Umbilical cord (tissue), 2 donors: ENCODE results near the gene ZNF618. TPM values are rescaled to one million over a fixed set of nuclear protein-coding genes. Genes with fewer than 3 reads are reported as not detected.

Experiments
- DNase-seq: peaks from one replicate; pipeline ENCODE4 v3.0.0-alpha.2; 2015; ENCODE audit warnings: low spot score
- total RNA-seq: library from RNA; depleted of rRNA; stranded (reverse); fragments of >200 nt; gene quantifications from one replicate; pipeline ENCODE4 v1.2.3, GENCODE V29; 2014; ENCODE audit warnings: low replicate concordance; ENCODE audit not compliant: insufficient read depth

The ZNF618 gene
- total RNA-seq, 1 donor from 2014 or later = 12.3 TPM

DNA sequence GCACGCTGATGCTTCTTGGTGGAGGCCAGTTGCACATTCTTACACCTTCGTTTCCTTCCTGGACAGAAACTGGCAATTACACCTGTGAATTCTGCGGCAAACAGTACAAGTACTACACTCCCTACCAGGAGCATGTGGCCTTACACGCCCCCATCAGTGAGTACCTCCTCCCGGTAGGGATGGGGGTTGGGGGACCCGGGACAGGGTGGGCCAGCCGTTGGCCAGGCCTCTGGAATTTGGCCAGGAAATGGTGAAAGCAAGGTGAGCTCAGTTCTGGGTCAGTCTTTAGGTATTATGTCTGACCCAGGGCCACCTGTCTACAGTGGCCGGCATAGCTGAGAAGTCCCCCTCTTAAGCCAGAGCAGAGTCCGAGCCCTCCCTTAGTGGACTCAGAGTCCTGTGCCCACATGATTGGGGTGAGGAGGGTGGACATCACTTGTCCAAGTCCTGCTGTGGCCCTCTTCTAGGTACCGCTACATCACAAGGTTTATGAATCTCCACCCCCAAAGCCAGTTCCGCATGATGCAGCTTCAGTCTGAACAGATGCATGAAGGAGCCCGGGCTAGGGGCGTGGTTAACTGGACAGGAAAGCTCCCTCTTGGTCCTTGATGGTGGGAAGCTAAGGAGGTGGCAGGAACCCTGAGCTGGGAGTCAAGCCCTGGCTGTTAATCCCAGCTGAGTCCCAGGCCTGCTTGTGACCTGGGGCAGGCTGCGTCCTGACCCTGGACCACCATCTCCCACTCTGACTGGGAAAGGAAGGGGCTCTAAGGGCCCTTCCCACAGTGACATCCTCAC lies 140.7 kb downstream of the ZNF618 start:
- no peak for DNase-seq

- no peak for DNase-seq
Measured at GRCh38 chr9:114017741-114018715, 141.9 kb downstream of the ZNF618 start.

DNA sequence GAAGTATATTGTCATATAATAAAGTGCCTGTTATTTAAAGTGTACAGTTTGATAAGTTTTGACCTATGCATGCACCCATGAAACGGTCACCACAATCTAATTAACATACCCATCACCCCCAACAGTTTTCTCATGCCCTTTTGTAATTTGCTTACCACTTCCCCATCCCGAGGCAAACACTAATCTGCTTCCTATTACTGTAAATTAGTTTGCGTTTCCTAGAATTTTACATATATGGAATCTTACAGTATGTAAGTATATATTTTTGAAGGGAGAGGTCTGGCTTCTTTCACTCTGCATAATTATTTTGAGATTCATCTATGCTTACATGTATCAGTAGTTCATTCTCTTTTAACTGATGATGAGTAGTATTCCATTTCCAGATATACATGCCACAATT lies 145.5 kb downstream of the ZNF618 start:
- no peak for DNase-seq

DNA sequence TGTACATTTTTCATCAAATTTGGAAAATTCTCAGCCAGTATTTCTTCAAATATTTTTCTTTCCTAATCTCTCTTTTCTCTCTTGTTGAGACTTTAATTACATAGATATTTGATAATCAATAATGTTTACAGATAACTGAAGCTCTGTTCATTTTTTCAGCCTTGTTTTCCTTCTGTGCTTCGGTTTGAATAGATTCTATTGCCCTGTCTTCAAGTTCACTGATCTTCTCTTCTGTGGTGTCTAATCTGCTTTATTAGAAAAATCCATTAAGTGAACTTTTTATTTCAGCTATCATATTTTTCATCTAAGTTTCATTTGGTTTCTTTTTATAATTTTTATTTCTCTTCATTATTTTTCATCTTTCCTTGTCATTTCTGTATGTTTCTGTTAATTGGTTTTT lies 147.9 kb downstream of the ZNF618 start:
- DNase-seq = no peak

DNA sequence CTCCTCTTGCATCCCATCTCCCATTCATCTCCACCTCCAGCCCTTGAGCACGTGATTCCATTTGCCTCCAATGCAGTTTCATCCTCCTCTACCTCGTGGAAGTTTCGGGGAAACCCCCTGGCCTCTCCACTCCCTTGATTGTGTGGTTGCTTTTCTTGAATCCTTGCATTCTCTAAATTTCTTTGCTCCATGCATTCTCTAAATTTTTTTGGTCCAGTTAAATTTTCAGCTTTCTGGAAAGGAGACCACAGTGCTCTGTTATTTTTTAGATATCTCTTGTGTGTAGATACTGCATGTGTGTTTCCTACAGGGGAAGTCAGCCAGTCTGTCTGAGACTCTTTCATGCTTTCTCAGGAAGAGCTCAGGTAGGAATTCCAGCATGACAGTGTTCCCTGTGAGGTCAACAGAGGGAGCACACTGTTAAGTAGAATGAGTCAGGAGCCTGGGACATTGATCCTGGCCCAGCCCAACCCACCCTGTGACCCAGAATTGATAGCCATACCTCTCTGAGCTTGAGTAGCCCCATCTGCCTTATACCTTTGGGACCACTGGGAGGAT lies 149.2 kb downstream of the ZNF618 start:
- DNase-seq = no peak

GRCh38 chr9:114025760-114026159 lies 149.7 kb downstream of the ZNF618 start:
- no peak for DNase-seq

- DNase-seq = no peak
Measured at GRCh38 chr9:114026335-114026734, 150.2 kb downstream of the ZNF618 start.

- no peak for DNase-seq
Measured at GRCh38 chr9:114027159-114027862, 151.2 kb downstream of the ZNF618 start.

DNA sequence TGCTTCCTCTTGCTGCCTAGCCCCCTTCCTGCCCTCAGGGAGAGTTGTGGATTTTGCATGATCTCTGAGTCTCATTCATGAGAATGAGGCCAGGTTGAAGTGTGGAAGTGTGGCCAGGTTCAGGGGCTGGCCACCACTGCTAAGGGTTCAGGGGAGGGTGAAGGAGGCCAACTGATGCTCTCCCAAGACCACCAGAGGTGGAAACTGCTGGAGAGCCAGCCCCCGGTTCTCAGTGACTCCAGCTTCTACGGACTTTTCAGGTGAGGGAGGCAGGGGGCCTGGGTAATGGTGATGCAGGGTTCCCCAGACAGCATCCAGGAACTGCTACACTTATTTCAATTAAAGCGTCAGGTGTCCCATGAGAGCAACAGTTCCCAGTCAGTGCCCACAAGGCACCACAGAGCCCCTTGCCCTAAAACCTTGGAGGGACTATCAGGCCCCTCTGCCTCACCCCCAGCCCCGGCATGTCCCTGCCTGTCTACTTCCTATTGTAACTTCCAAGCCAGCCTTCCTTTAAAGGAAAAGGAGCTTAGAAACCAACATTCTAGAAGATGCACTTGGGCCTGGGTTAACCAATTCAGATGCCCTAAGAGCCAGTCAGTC lies 151.9 kb downstream of the ZNF618 start:
- no peak for DNase-seq

GRCh38 chr9:114028646-114029045 lies 152.5 kb downstream of the ZNF618 start:
- DNase-seq = no peak

DNA sequence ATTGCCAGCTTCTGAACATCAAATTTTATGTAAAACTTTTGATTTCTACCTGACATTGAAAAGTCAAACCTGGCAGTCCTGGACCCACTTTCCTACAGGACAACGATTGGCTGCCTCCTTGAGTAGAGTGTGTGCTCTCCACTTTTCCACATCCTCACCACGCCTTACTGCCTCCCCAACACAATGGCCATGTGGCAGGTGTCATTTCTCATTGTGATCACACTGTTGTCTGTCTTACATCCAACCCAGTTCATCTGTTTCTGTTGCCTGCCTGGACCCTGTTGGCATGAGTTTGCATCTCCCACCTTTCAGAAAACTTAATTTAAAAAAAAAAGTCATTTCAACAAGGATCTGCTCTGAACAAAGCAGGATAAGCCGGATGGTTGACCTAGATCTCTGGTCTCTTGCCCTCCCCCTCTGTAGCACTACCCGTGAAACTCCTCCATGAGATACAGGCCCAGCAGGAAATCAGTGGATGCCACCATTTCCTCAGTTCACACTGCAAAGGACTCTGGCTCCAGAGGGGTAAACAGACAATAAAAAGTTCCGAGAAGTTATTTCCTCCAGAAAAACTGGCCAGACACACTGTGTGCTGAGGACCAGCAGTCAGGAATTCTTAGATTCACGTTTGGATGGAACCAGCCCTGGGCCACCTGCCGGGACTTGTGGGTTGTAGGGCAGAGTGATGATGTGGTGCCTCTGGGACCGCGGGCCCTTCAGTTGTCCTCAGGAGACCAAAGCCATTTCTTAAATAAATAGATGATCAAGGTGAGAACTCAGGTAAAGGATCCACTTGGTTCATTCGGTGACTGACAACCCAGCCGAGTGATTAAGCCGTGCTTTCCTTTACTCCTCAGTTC lies 153.4 kb downstream of the ZNF618 start:
- no peak for DNase-seq

DNA sequence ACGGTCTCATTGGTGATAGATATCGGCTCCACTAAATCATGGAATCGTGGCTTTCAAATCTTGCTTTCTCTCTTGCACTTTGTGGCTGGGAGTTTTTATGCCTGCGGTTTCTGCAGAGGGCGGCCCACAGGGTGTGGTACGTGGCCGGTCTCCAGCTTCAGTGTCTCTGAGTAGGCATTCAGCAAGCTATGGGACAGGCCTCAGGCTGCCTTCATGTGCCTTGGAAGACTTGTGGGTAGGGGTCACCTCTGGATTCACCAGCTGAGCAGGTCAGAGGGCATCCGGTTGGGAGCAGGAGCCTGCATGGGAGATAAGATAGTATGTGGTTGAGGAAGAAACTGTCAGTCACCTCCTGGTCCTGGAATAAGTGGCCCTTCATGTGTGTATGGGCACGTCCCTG lies 154.3 kb downstream of the ZNF618 start:
- no peak for DNase-seq

GRCh38 chr9:114031037-114031630 lies 155.0 kb downstream of the ZNF618 start:
- no peak for DNase-seq

GRCh38 chr9:114031948-114032840 lies 156.1 kb downstream of the ZNF618 start:
- no peak for DNase-seq

DNA sequence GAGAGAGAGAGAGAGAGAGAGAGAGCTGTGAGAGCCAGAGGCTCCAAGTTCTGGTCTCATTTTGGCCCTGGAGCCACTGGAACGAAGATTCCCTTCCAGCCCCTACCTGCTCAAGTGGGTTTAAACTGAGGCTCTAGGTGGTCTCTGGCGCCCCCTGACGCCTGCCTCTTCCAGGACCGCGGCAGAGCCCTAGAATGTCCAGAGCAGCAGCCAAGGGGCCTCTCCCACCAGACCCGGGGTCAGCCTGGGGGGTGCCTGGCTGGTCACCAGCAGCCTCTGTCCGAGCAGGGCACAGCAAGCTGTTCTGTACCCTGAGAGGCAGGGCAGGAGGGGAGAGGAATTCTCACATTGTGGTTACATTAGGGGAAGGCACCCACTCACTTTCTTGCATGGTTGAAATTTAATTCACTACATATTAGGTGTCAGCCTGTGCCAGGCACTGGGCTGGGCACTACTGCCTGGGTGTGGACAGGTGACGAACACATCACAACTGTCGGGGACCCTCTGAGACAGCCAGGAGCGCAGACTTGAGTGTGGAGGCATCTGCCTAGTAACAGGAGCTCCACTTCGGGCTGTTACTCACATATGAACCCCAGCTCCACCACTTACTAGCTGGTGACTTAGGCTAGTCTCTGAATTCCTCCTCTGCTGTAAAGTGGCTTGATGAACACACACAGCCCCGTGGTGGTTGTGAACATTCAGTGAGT lies 157.4 kb downstream of the ZNF618 start:
- peak; percentile 10 for DNase-seq

- DNase-seq = no peak
Measured at GRCh38 chr9:114034196-114034595, 158.1 kb downstream of the ZNF618 start.

GRCh38 chr9:114034661-114035062 lies 158.6 kb downstream of the ZNF618 start:
- DNase-seq = no peak

GRCh38 chr9:114035221-114035844 lies 159.2 kb downstream of the ZNF618 start:
- DNase-seq = no peak
